Measurements from ENCODE around the gene PNMA1. TPM values are rescaled to one million over a fixed set of nuclear protein-coding genes. Genes with fewer than 3 reads are reported as not detected.

PNMA1 gene
- total and polyA plus RNA-seq, 2 of the 13 experiments (the other 11 are each of a cell fraction or from before 2014, with no cell fraction given) = 7.0 to 8.3 TPM

DNA sequence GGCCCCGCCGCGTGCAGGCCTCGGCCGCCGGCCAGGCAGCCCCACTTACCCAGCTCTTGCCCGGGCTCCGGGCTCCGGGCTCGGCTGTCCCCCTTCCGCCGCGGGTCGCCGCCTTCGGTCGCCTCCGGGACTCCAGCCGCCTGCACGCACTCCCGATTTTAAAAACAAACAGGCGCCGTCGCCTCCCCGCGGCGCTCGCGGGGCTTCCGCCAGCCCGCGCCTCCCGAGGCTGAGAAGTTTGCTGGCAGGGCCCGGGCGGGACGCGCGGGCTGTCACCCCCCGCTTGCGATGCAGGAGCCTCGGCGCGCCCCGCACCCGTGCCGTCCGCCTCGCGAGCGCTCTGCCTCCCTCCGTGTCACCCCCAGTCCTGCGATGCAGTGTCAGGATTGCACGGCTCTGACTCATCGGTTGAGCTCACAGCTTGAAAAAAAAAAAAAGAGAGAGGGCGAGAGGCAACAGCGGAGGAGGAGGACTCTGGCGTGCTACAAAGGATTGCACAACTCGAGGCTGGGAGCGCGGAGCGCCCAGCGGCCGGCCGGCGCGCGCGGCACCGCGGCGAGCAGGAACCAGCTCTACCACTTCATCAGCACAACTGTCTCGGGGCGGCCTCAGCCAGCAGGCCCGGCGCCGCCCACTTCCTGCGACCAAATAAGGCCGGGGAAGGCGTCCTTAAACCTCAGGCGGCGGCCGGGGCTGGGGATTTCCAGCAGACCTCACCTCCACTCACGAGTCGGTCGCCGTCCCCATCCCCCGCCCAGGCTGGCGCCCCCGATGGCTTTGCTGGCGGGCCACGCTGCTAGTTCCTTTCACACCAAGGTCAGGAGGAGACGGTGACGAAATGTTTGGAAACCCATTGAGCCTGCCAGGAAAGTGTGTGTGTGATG is 45.8 kb upstream of the PNMA1 start (continued):
- TF ChIP-seq, protein P1, sequence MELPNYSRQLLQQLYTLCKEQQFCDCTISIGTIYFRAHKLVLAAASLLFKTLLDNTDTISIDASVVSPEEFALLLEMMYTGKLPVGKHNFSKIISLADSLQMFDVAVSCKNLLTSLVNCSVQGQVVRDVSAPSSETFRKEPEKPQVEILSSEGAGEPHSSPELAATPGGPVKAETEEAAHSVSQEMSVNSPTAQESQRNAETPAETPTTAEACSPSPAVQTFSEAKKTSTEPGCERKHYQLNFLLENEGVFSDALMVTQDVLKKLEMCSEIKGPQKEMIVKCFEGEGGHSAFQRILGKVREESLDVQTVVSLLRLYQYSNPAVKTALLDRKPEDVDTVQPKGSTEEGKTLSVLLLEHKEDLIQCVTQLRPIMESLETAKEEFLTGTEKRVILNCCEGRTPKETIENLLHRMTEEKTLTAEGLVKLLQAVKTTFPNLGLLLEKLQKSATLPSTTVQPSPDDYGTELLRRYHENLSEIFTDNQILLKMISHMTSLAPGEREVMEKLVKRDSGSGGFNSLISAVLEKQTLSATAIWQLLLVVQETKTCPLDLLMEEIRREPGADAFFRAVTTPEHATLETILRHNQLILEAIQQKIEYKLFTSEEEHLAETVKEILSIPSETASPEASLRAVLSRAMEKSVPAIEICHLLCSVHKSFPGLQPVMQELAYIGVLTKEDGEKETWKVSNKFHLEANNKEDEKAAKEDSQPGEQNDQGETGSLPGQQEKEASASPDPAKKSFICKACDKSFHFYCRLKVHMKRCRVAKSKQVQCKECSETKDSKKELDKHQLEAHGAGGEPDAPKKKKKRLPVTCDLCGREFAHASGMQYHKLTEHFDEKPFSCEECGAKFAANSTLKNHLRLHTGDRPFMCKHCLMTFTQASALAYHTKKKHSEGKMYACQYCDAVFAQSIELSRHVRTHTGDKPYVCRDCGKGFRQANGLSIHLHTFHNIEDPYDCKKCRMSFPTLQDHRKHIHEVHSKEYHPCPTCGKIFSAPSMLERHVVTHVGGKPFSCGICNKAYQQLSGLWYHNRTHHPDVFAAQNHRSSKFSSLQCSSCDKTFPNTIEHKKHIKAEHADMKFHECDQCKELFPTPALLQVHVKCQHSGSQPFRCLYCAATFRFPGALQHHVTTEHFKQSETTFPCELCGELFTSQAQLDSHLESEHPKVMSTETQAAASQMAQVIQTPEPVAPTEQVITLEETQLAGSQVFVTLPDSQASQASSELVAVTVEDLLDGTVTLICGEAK (IDR thresholded peaks at IDR 0.05) = no peak
- TF ChIP-seq, protein P1 (CRISPR knock-in tag; IDR thresholded peaks at IDR 0.05) = peak; percentile 62; the same call in 1 of the 2 replicates
- peak; percentile 66 for TF ChIP-seq NR2F6 (IDR thresholded peaks at IDR 0.05)
- TF ChIP-seq NR2F6 (CRISPR knock-in tag; IDR thresholded peaks at IDR 0.05) = peak; percentile 52; the same call in 1 of the 2 replicates
- TF ChIP-seq JUNB (CRISPR knock-in tag; IDR thresholded peaks at IDR 0.05; ENCODE audit: borderline replicate concordance) = peak; percentile 96
- no peak for TF ChIP-seq ZNF713 (CRISPR knock-in tag; IDR thresholded peaks at IDR 0.05)
- TF ChIP-seq NRL (CRISPR knock-in tag; IDR thresholded peaks at IDR 0.05; ENCODE audit: borderline replicate concordance) = peak; percentile 86; the same call in 1 of the 2 replicates
- TF ChIP-seq HNRNPUL1 (IDR thresholded peaks at IDR 0.05; ENCODE audit: low read depth, low read length) = 0 out of 2 replicates have a peak, but pooled peaks have one; percentile 26
- TF ChIP-seq FOXA1 (IDR thresholded peaks at IDR 0.05) = no peak
- TF ChIP-seq FOXA1 (CRISPR knock-in tag; IDR thresholded peaks at IDR 0.05) = peak; percentile 34; the same call in 1 of the 2 replicates
- TF ChIP-seq ZSCAN20 (CRISPR knock-in tag; IDR thresholded peaks at IDR 0.05; ENCODE audit: borderline replicate concordance) = peak; percentile 23; the same call in 1 of the 2 replicates
- TF ChIP-seq ZNF274 (CRISPR knock-in tag; IDR thresholded peaks at IDR 0.05) = 0 out of 2 replicates have a peak, but pooled peaks have one; percentile 56
- peak; percentile 64; the same call in 1 of the 2 replicates for TF ChIP-seq ZNF816 (CRISPR knock-in tag; IDR thresholded peaks at IDR 0.05; ENCODE audit: borderline replicate concordance)
- TF ChIP-seq ZNF720 (CRISPR knock-in tag; IDR thresholded peaks at IDR 0.05) = no peak
- TF ChIP-seq ZBTB7A (CRISPR knock-in tag; IDR thresholded peaks at IDR 0.05) = 0 out of 2 replicates have a peak, but pooled peaks have one; percentile 43
- TF ChIP-seq MTA1 (CRISPR knock-in tag; IDR thresholded peaks at IDR 0.05; ENCODE audit: borderline replicate concordance) = peak; percentile 57; the same call in 1 of the 2 replicates
- peak; percentile 82 for TF ChIP-seq SALL1 (CRISPR knock-in tag; IDR thresholded peaks at IDR 0.05)
- TF ChIP-seq, protein P2, sequence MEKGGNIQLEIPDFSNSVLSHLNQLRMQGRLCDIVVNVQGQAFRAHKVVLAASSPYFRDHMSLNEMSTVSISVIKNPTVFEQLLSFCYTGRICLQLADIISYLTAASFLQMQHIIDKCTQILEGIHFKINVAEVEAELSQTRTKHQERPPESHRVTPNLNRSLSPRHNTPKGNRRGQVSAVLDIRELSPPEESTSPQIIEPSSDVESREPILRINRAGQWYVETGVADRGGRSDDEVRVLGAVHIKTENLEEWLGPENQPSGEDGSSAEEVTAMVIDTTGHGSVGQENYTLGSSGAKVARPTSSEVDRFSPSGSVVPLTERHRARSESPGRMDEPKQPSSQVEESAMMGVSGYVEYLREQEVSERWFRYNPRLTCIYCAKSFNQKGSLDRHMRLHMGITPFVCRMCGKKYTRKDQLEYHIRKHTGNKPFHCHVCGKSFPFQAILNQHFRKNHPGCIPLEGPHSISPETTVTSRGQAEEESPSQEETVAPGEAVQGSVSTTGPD (CRISPR knock-in tag; IDR thresholded peaks at IDR 0.05) = no peak
- TF ChIP-seq CBFB (CRISPR knock-in tag; IDR thresholded peaks at IDR 0.05) = 0 out of 2 replicates have a peak, but pooled peaks have one; percentile 39

All from HepG2 (cell line).